A549 (cell line): Measurements from ENCODE around the gene HSPB9. TPM values are rescaled to one million over a fixed set of nuclear protein-coding genes. Genes with fewer than 3 reads are reported as not detected.
A peak's percentile ranks its signal among the peaks of the same experiment; 100 is the strongest.

Experiments
- ATAC-seq, 2 experiments: fragments of 200-7000 bp in 1 of 2; fragments of >200 bp in 1 of 2; cut with Nextera tagmentation in 1 of 2; cut with Tn5 transposase in 1 of 2; 3 replicates each; pipeline versions ENCODE4 v1.8.0 to v1.9.1; 2018 to 2020; ENCODE audit warnings: mild to moderate bottlenecking in 1 of 2, moderate library complexity in 1 of 2
- CTCF ChIA-PET: fragments of 300-600 bp; sonication (Branson Sonifier 250); formaldehyde crosslinking; extraction: SDS; loops from one replicate; lab custom pipeline; 2021; ENCODE audit warnings: antibody characterized with exemption, inconsistent platforms; lab: Yijun Ruan, JAX
- POLR2A ChIA-PET: fragments of 350-600 bp; formaldehyde crosslinking; extraction: SDS; loops from one replicate; lab custom pipeline; 2021; ENCODE audit warnings: antibody characterized with exemption, inconsistent platforms; lab: Yijun Ruan, JAX
- DNase-seq, 2 experiments: peaks; one replicate each; pipeline versions ENCODE4 v3.0.0 to v3.0.0-alpha.2; 2011 to 2016; ENCODE audit warnings: low read depth in 1 of 2, low spot score in 1 of 2
- FAIRE-seq: peaks from 2 replicates; lab custom pipeline; 2011; peaks lifted over from hg19 to GRCh38; lab: Jason Lieb, UNC
- H3K27ac ChIP-seq, 2 experiments: fragments of >200 bp; sonication (Bioruptor Twin); formaldehyde crosslinking; 3 replicates each; pipeline ENCODE4 v1.5.1; 2016 to 2017
- H3K4me1 ChIP-seq: fragments of >200 bp; sonication (Bioruptor Twin); formaldehyde crosslinking; 3 replicates; pipeline ENCODE4 v1.6.1; 2016
- H3K4me2 ChIP-seq: fragments of >200 bp; sonication (Bioruptor Twin); formaldehyde crosslinking; 3 replicates; pipeline ENCODE4 v1.6.1; 2016
- H3K4me3 ChIP-seq: fragments of >200 bp; sonication (Bioruptor Twin); formaldehyde crosslinking; 3 replicates; pipeline ENCODE4 v1.5.1; 2016
- H3K9me3 ChIP-seq: fragments of >200 bp; sonication (Bioruptor Twin); formaldehyde crosslinking; 3 replicates; pipeline ENCODE4 v1.6.1; 2016
- BHLHE40 ChIP-seq: IDR thresholded peaks from 2 replicates; pipeline ENCODE4 v1.6.1; 2012; ENCODE audit warnings: low read depth, low read length, inconsistent platforms
- CEBPB ChIP-seq, 2 experiments: fragments of >200 bp in 1 of 2; sonication (Bioruptor Twin) in 1 of 2; formaldehyde crosslinking in 1 of 2; IDR thresholded peaks; 2 replicates each; pipeline ENCODE4 v1.6.1; 2012 to 2016
- ESRRA ChIP-seq: fragments of 150-350 bp; IDR thresholded peaks from 2 replicates; pipeline ENCODE4 v1.6.1; 2014; ENCODE audit warnings: mild to moderate bottlenecking, low read length, borderline replicate concordance
- FOSB ChIP-seq: fragments of 250-450 bp; sonication (Bioruptor Pico); IDR thresholded peaks from 2 replicates; pipeline ENCODE4 v1.5.0; 2020; ENCODE audit warnings: mild to moderate bottlenecking, moderate library complexity
- FOXS1 ChIP-seq: fragments of 250-450 bp; sonication (Bioruptor Pico); IDR thresholded peaks from 2 replicates; pipeline ENCODE4 v1.5.0; 2020; ENCODE audit warnings: mild to moderate bottlenecking, moderate library complexity
- GATA3 ChIP-seq: IDR thresholded peaks from 2 replicates; pipeline ENCODE4 v1.6.1; 2012; ENCODE audit warnings: borderline replicate concordance
- HDAC2 ChIP-seq: fragments of 200-600 bp; sonication (generic); IDR thresholded peaks from 2 replicates; pipeline ENCODE4 v1.6.1; 2016
- HOXB13 ChIP-seq: fragments of 250-450 bp; sonication (Bioruptor Pico); IDR thresholded peaks from 2 replicates; pipeline ENCODE4 v1.5.0; 2020; ENCODE audit warnings: low read depth, mild to moderate bottlenecking, moderate library complexity
- JUNB ChIP-seq: fragments of >200 bp; sonication (Bioruptor Twin); formaldehyde crosslinking; IDR thresholded peaks from 2 replicates; pipeline ENCODE4 v1.6.1; 2016
- KDM5A ChIP-seq: fragments of 200-600 bp; sonication (generic); IDR thresholded peaks from 2 replicates; pipeline ENCODE4 v1.6.1; 2016; ENCODE audit warnings: antibody characterized with exemption, mild to moderate bottlenecking
- MAFK ChIP-seq: fragments of 450-650 bp; IDR thresholded peaks from 2 replicates; pipeline ENCODE4 v1.6.1; 2014; ENCODE audit not compliant: partially characterized antibody
- MAZ ChIP-seq: fragments of 150-350 bp; IDR thresholded peaks from 2 replicates; pipeline ENCODE4 v1.6.1; 2014; ENCODE audit warnings: antibody characterized with exemption, low read depth, low read length, borderline replicate concordance
- NFE2L2 ChIP-seq: fragments of 150-350 bp; conservative IDR thresholded peaks from 2 replicates; pipeline ENCODE4 v1.6.1; 2014; ENCODE audit warnings: low read length
- RAD21 ChIP-seq, 2 experiments: fragments of >200 bp in 1 of 2; sonication (Bioruptor Twin) in 1 of 2; formaldehyde crosslinking in 1 of 2; IDR thresholded peaks in 1 of 2; conservative IDR thresholded peaks in 1 of 2; 2 replicates in 1 of 2; 3 replicates in 1 of 2; pipeline ENCODE4 v1.6.1; 2012 to 2018; ENCODE audit warnings: inconsistent platforms in 1 of 2
- RARB ChIP-seq: fragments of 250-450 bp; sonication (Bioruptor Pico); IDR thresholded peaks from 2 replicates; pipeline ENCODE4 v1.8.0; 2021; ENCODE audit warnings: mild to moderate bottlenecking, moderate library complexity
- SMC3 ChIP-seq: fragments of >200 bp; sonication (Bioruptor Twin); formaldehyde crosslinking; IDR thresholded peaks from 3 replicates; pipeline ENCODE4 v1.6.1; 2018; ENCODE audit warnings: inconsistent platforms
- TFCP2L1 ChIP-seq: fragments of 250-450 bp; sonication (Bioruptor Pico); IDR thresholded peaks from 2 replicates; pipeline ENCODE4 v1.5.0; 2021; ENCODE audit warnings: mild to moderate bottlenecking
- ZC3H11A ChIP-seq: fragments of 450-650 bp; IDR thresholded peaks from 2 replicates; pipeline ENCODE4 v1.6.1; 2014; ENCODE audit warnings: antibody characterized with exemption, mild to moderate bottlenecking
- ZFP36 ChIP-seq: fragments of 450-650 bp; IDR thresholded peaks from 2 replicates; pipeline ENCODE4 v1.6.1; 2014; ENCODE audit warnings: borderline replicate concordance; ENCODE audit not compliant: partially characterized antibody
- WGBS: methylation state at CpG from one replicate; pipeline ENCODE4 v1.1.6; 2017; ENCODE audit errors: missing lambda C conversion rate; 5-methylcytosine and 5-hydroxymethylcytosine counted together
- polyA plus RNA-seq, 4 experiments: library from polyadenylated mRNA; depleted of rRNA in 3 of 4; stranded (reverse); fragments of >200 nt; fragmentation: RNase III in 1 of 4; extraction: RNeasy Plus Mini Kit Qiagen cat#74134 plus additional on column Dnase treatment in 1 of 4; gene quantifications; 2 replicates in 3 of 4; 3 replicates in 1 of 4; pipeline ENCODE4 v1.2.3, GENCODE V29; 2011 to 2017
- TF ChIP-seq, protein P1 (sequence below): fragments of 150-350 bp; IDR thresholded peaks from 2 replicates; pipeline ENCODE4 v1.6.1; 2014; ENCODE audit warnings: low read depth, mild to moderate bottlenecking, low read length
- TF ChIP-seq, protein P2 (sequence below): fragments of >200 bp; sonication (Bioruptor Twin); formaldehyde crosslinking; IDR thresholded peaks from 3 replicates; pipeline ENCODE4 v1.5.1; 2016
- TF ChIP-seq, protein P3 (sequence below): fragments of 250-450 bp; sonication (Bioruptor Pico); IDR thresholded peaks from 2 replicates; pipeline ENCODE4 v1.5.0; 2020; ENCODE audit warnings: low read depth, mild to moderate bottlenecking, moderate library complexity
- TF ChIP-seq, protein P4 (sequence below): fragments of >200 bp; sonication (Bioruptor Twin); formaldehyde crosslinking; IDR thresholded peaks from 2 replicates; pipeline ENCODE4 v1.6.1; 2016

The HSPB9 gene
- polyA plus RNA-seq, 2 of the 4 experiments (the other 2 are of a cell fraction), result 0.04 TPM; not detected in 1

DNA sequence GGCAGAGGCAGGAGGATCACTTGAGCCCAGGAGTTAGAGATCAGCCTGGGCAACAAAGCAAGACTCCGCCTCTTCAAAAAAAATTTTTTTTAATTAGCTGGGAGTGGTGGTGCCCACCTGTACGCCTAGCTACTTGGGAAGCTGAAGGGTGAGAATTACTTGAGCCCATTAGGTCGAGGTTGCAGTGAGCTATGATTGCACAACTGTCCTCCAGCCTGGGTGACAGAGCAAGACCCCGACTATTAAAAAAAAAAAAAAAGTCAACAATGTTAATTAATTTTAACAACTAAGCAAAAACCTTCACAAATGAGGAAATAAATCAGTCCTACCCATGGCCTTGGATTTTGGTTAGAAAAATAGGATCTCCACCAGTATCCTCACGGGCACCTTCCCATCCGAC lies 15.5 kb upstream of the HSPB9 start:
- peak overlapping the region; percentile 28; the same call in 1 of the 3 replicates for H3K4me3 ChIP-seq
- ATAC-seq (no peak), FAIRE-seq (no peak), DNase-seq (no peak)
- ChIA-PET POLR2A (no interaction called here), CTCF (interaction anchor here (0.6 to 39.5 kb wide), 5 partner anchors 7 to 144 kb away, joined by 5 to 658 read pairs (median 243); partner anchors contain the start of genes DHX58, DNAJC7, KAT2A and NKIRAS2)
- H3K27ac ChIP-seq, result peak overlapping the region in 1 of 2 experiments; percentile 30; a peak in 1 of 6 replicates
- peak overlapping the region; percentile 67 for H3K4me2 ChIP-seq
- peaks cover 5% of the 10 kb centered on the region; the same call in 1 of the 3 replicates for H3K4me1 ChIP-seq
- peak in 1 of 2 experiments; percentile 38; a peak in 1 of 4 replicates for TF ChIP-seq CEBPB (IDR thresholded peaks at IDR 0.05)
- TF ChIP-seq FOSB (CRISPR knock-in tag), result no peak
- 74% methylated on average over 6 of the region's 6 CpGs for WGBS
- no peaks in the 10 kb centered on the region for H3K9me3 ChIP-seq

DNA sequence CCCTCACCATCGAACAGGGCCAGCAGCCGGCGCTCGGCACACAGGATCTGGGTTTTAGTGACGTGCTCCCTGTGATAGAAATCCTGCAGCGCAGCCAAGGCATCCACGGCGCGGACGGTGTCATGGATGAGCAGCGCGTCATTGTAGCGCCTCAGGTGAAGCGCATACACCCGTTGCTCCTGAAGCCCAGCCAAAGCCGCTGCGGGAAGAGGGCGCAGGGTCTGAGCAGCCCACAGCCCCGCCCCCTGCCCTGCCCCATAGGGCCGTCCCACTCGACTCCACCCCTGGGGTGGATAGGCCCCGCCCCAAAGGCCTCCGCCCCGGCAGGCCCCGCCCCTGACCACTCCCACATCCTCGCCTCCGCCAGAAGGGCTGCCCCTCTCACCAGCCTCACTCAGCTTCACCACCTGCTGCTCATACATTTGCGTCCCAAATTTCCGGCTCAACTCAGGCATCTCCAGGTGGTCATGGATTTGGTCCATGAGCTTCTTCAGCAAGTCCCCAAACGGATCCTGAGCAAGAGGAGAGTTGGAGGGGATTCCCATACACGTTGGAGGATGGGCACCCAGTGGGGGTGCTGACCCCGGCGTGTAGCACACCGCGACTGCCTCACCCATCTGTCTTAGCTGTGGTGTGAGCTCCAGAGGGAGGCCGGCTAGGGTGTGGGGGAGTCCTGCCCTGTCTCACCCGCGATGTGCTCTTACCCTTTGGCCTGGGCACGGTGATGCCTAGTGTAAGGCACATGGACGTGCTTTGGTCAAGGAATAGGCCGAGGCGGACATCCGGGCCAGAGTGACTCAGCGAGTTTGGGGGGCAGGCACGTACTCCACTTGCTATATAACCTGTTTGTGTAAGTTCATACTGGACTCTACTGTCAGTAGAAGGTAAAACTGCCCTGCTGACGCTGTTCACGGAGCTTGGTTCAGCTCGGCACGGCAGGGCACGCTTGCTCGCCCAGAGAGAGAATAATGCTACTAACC lies 14.7 kb upstream of the HSPB9 start:
- no peak for TF ChIP-seq FOXS1 (CRISPR knock-in tag)
- peak; percentile 52 for TF ChIP-seq MAFK
- TF ChIP-seq GATA3, result no peak
- no peak for TF ChIP-seq ESRRA
- no peak for TF ChIP-seq KDM5A
- TF ChIP-seq, protein P1, sequence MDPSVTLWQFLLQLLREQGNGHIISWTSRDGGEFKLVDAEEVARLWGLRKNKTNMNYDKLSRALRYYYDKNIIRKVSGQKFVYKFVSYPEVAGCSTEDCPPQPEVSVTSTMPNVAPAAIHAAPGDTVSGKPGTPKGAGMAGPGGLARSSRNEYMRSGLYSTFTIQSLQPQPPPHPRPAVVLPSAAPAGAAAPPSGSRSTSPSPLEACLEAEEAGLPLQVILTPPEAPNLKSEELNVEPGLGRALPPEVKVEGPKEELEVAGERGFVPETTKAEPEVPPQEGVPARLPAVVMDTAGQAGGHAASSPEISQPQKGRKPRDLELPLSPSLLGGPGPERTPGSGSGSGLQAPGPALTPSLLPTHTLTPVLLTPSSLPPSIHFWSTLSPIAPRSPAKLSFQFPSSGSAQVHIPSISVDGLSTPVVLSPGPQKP, result no peak
- TF ChIP-seq FOSB (CRISPR knock-in tag), result no peak
- TF ChIP-seq NFE2L2, result 0 out of 2 replicates have a peak, but pooled peaks have one; percentile 13
- TF ChIP-seq ZFP36, result no peak
- 0 out of 2 replicates have a peak, but pooled peaks have one; percentile 60 for TF ChIP-seq HOXB13 (CRISPR knock-in tag)
- TF ChIP-seq RAD21 (conservative IDR thresholded peaks at IDR 0.05 in 1 of 2, IDR thresholded peaks at IDR 0.05 in 1 of 2), result no peak
- DNase-seq, result peak; percentile 76 to 88
- ChIA-PET CTCF (interaction anchor here (0.8 to 39.5 kb wide), 11 partner anchors 6 to 168 kb away, joined by 3 to 658 read pairs (median 16); partner anchors contain the start of genes CNP, DHX58, DNAJC7 and KAT2A), POLR2A (interaction anchor here (1.1 kb wide), 1 partner anchor 91 kb away, joined by 3 read pairs; the partner anchor contains the start of gene DNAJC7)
- Histone ChIP-seq H3K4me1 (peaks cover 11% of the 10 kb centered on the region; the same call in 1 of the 3 replicates), H3K4me3 (peak overlapping the region; percentile 28; the same call in 1 of the 3 replicates), H3K4me2 (peak overlapping the region; percentile 67), H3K9me3 (no peaks in the 10 kb centered on the region), H3K27ac (peak overlapping the region in 1 of 2 experiments; percentile 69; a peak in 3 of 6 replicates)
- peak; percentile 58 to 89 for ATAC-seq
- FAIRE-seq, result no peak
- 77% methylated on average over 42 of the region's 51 CpGs for WGBS

DNA sequence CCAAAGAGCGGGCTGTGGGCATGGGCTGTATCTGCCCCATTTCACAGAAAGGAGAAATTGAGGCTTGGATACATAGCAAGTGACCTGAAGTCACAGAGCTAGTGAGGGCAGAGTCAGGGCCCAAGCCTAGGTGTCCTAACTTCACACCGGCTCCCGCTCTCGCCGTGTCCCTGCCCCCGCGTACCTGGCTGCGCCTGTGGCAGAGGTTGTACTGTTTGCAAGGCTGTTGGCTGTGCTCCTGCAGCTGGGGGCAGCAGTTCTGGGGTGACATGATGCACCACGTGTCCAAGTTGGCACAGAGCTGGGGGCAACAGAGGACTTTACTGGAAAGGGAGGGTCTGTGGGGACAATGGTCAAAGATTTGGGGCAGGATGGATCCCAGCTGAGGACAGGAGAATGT lies 13.5 kb upstream of the HSPB9 start:
- CTCF ChIA-PET, result interaction anchor here (0.6 to 39.5 kb wide), 11 partner anchors 5 to 275 kb away, joined by 3 to 658 read pairs (median 4); partner anchors contain the start of genes CNP, DHX58, DNAJC7 and KAT2A
- Histone ChIP-seq H3K9me3 (no peaks in the 10 kb centered on the region), H3K4me1 (peaks cover 11% of the 10 kb centered on the region; the same call in 1 of the 3 replicates), H3K27ac (no peak overlapping the region), H3K4me2 (no peak overlapping the region), H3K4me3 (no peak overlapping the region)
- ATAC-seq (no peak), DNase-seq (no peak), FAIRE-seq (no peak)
- WGBS, result 92% methylated on average over 9 of the region's 9 CpGs
- POLR2A ChIA-PET, result interaction anchor here (1.1 kb wide), 1 partner anchor 92 kb away, joined by 3 read pairs; the partner anchor contains the start of gene DNAJC7
- no peak for TF ChIP-seq SMC3
- TF ChIP-seq RARB (CRISPR knock-in tag), result no peak
- no peak for TF ChIP-seq MAFK
- TF ChIP-seq BHLHE40, result no peak
- TF ChIP-seq FOXS1 (CRISPR knock-in tag), result no peak
- TF ChIP-seq, protein P1, result no peak
- TF ChIP-seq, protein P2, sequence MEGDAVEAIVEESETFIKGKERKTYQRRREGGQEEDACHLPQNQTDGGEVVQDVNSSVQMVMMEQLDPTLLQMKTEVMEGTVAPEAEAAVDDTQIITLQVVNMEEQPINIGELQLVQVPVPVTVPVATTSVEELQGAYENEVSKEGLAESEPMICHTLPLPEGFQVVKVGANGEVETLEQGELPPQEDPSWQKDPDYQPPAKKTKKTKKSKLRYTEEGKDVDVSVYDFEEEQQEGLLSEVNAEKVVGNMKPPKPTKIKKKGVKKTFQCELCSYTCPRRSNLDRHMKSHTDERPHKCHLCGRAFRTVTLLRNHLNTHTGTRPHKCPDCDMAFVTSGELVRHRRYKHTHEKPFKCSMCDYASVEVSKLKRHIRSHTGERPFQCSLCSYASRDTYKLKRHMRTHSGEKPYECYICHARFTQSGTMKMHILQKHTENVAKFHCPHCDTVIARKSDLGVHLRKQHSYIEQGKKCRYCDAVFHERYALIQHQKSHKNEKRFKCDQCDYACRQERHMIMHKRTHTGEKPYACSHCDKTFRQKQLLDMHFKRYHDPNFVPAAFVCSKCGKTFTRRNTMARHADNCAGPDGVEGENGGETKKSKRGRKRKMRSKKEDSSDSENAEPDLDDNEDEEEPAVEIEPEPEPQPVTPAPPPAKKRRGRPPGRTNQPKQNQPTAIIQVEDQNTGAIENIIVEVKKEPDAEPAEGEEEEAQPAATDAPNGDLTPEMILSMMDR, result no peak
- TF ChIP-seq ZC3H11A, result no peak
- TF ChIP-seq HDAC2, result no peak
- TF ChIP-seq, protein P3, sequence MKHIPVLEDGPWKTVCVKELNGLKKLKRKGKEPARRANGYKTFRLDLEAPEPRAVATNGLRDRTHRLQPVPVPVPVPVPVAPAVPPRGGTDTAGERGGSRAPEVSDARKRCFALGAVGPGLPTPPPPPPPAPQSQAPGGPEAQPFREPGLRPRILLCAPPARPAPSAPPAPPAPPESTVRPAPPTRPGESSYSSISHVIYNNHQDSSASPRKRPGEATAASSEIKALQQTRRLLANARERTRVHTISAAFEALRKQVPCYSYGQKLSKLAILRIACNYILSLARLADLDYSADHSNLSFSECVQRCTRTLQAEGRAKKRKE (CRISPR knock-in tag), result no peak
- no peak for TF ChIP-seq TFCP2L1 (CRISPR knock-in tag)
- no peak for TF ChIP-seq CEBPB (IDR thresholded peaks at IDR 0.05)
- TF ChIP-seq MAZ, result no peak
- TF ChIP-seq JUNB, result no peak
- TF ChIP-seq, protein P4, sequence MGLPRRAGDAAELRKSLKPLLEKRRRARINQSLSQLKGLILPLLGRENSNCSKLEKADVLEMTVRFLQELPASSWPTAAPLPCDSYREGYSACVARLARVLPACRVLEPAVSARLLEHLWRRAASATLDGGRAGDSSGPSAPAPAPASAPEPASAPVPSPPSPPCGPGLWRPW, result no peak
